Peyer's patch (tissue), 4 donors: Measurements from ENCODE around the gene TPP1. TPM values are rescaled to one million over a fixed set of nuclear protein-coding genes. Genes with fewer than 3 reads are reported as not detected.

ENCODE experiments used
- DNase-seq, 3 donors: peaks; one replicate each; pipeline ENCODE4 v3.0.0-alpha.2; 2017 to 2019
- H3K27ac ChIP-seq, 4 donors: fragments of 200-600 bp; sonication (generic); one replicate each; pipeline ENCODE4 v1.5.1; 2016 to 2019
- H3K27me3 ChIP-seq, 2 donors: fragments of 200-600 bp; sonication (generic); one replicate each; pipeline ENCODE4 v1.5.1; 2019
- H3K36me3 ChIP-seq, 3 donors: fragments of 200-600 bp; sonication (generic); one replicate each; pipeline ENCODE4 v1.5.1; 2016 to 2019
- H3K4me1 ChIP-seq, 4 donors: fragments of 200-600 bp; sonication (generic); one replicate each; pipeline ENCODE4 v1.5.1; 2016 to 2019
- H3K4me3 ChIP-seq, 4 donors: fragments of 200-600 bp; sonication (generic); 1 replicate in 3 of 4; 2 replicates in 1 of 4; pipeline ENCODE4 v1.5.1; 2016 to 2019; ENCODE audit warnings: mild to moderate bottlenecking in 1 of 4
- H3K9me3 ChIP-seq, 4 donors: fragments of 200-600 bp; sonication (generic); one replicate each; pipeline ENCODE4 v1.5.1; 2016 to 2019; ENCODE audit warnings: mild to moderate bottlenecking in 1 of 4
- CTCF ChIP-seq, 6 experiments: fragments of 450-650 bp in 4 of 6; fragments of 200-600 bp in 2 of 6; sonication (generic) in 1 of 6; IDR thresholded peaks; one replicate each; pipeline ENCODE4 v1.5.1; 2017 to 2019; ENCODE audit warnings: antibody characterized with exemption in 6 of 6, mild to moderate bottlenecking in 3 of 6, moderate library complexity in 1 of 6
- POLR2A ChIP-seq, 2 donors: fragments of 450-650 bp; IDR thresholded peaks; one replicate each; pipeline ENCODE4 v1.5.1; 2017; ENCODE audit warnings: antibody characterized with exemption in 2 of 2, mild to moderate bottlenecking in 2 of 2, moderate library complexity in 2 of 2
- total RNA-seq, 4 donors: library from RNA; depleted of rRNA; stranded (reverse); fragments of >200 nt; gene quantifications; one replicate each; pipeline ENCODE4 v1.1.0, GENCODE V29; 2016

TPP1 gene
- total RNA-seq, 4 donors from 2014 or later, result 79.2 to 232 (median 134) TPM

- TF ChIP-seq POLR2A (IDR thresholded peaks at IDR 0.05) (no peak), CTCF (IDR thresholded peaks at IDR 0.05) (no peak)
- H3K4me3 ChIP-seq, result no peak overlapping the region
- H3K27ac ChIP-seq, result peak overlapping the region; percentile 68 to 94 (median 90)
- no peaks in the 10 kb centered on the region for H3K27me3 ChIP-seq
- peak in 1 of 3 donors; percentile 44 for DNase-seq
- peaks cover 0 to 35% (median 3%) of the 10 kb centered on the region in 3 donors for H3K36me3 ChIP-seq
- H3K4me1 ChIP-seq, result peaks cover 0 to 61% (median 17%) of the 10 kb centered on the region in 4 donors
- H3K9me3 ChIP-seq, result no peaks in the 10 kb centered on the region
These were observed 11.2 kb downstream of the TPP1 start for GRCh38 chr11:6608011-6608410.

- Histone ChIP-seq H3K9me3 (no peaks in the 10 kb centered on the region), H3K36me3 (peaks cover 0 to 35% (median 3%) of the 10 kb centered on the region in 3 donors), H3K27me3 (no peaks in the 10 kb centered on the region), H3K27ac (peak overlapping the region; percentile 68 to 94 (median 90)), H3K4me3 (no peak overlapping the region), H3K4me1 (peaks cover 0 to 62% (median 18%) of the 10 kb centered on the region in 4 donors)
- TF ChIP-seq CTCF (IDR thresholded peaks at IDR 0.05) (no peak), POLR2A (IDR thresholded peaks at IDR 0.05) (no peak)
- DNase-seq, result no peak
These were observed 11.9 kb downstream of the TPP1 start for GRCh38 chr11:6607190-6607795.

GRCh38 chr11:6606471-6607189, 12.6 kb downstream of the TPP1 start:
- peak; percentile 83 to 94 (median 84) for DNase-seq
- TF ChIP-seq POLR2A (IDR thresholded peaks at IDR 0.05) (no peak), CTCF (IDR thresholded peaks at IDR 0.05) (no peak)
- no peaks in the 10 kb centered on the region for H3K27me3 ChIP-seq
- H3K36me3 ChIP-seq, result peaks cover 0 to 35% (median 3%) of the 10 kb centered on the region in 3 donors
- peak overlapping the region in 2 of 4 donors; percentile 30 for H3K4me3 ChIP-seq
- peaks cover 0 to 69% (median 20%) of the 10 kb centered on the region in 4 donors for H3K4me1 ChIP-seq
- H3K27ac ChIP-seq, result peak overlapping the region; percentile 68 to 94 (median 90)
- H3K9me3 ChIP-seq, result no peaks in the 10 kb centered on the region

GRCh38 chr11:6604790-6605189, 14.4 kb downstream of the TPP1 start:
- Histone ChIP-seq H3K36me3 (peaks cover 0 to 40% (median 2%) of the 10 kb centered on the region in 3 donors), H3K27ac (peak overlapping the region; percentile 91 to 94 (median 92)), H3K9me3 (no peaks in the 10 kb centered on the region), H3K27me3 (no peaks in the 10 kb centered on the region), H3K4me3 (peak overlapping the region; percentile 77 to 87 (median 84)), H3K4me1 (peaks cover 0 to 63% (median 20%) of the 10 kb centered on the region in 4 donors)
- TF ChIP-seq CTCF (IDR thresholded peaks at IDR 0.05) (no peak), POLR2A (IDR thresholded peaks at IDR 0.05) (no peak)
- no peak for DNase-seq

GRCh38 chr11:6604081-6604626, 15.1 kb downstream of the TPP1 start:
- H3K9me3 ChIP-seq, result no peaks in the 10 kb centered on the region
- peaks cover 0 to 61% (median 20%) of the 10 kb centered on the region in 4 donors for H3K4me1 ChIP-seq
- TF ChIP-seq POLR2A (IDR thresholded peaks at IDR 0.05) (no peak), CTCF (IDR thresholded peaks at IDR 0.05) (peak in 2 of 6 experiments; percentile 8 to 10)
- H3K27ac ChIP-seq, result peak overlapping the region; percentile 91 to 94 (median 92)
- no peaks in the 10 kb centered on the region for H3K27me3 ChIP-seq
- peak; percentile 62 to 76 (median 66) for DNase-seq
- peak overlapping the region; percentile 77 to 87 (median 84) for H3K4me3 ChIP-seq
- H3K36me3 ChIP-seq, result peaks cover 0 to 40% (median 0%) of the 10 kb centered on the region in 3 donors
